GM12878 (cell line): ENCODE results near the gene CXADR.

Experiments used
- NFYB ChIP-seq: IDR thresholded peaks from 2 replicates; pipeline ENCODE4 v1.6.1; 2011; ENCODE audit warnings: low read depth, mild to moderate bottlenecking, low read length, improper control_type of control experiment, moderate library complexity; ENCODE audit not compliant: insufficient read depth
- POLR2A ChIP-seq: IDR thresholded peaks from 2 replicates; pipeline ENCODE4 v1.6.1; 2011; ENCODE audit warnings: low read depth, mild to moderate bottlenecking, low read length
- STAT1 ChIP-seq: fragments of 450-650 bp; conservative IDR thresholded peaks from 2 replicates; pipeline ENCODE4 v1.6.1; 2014; ENCODE audit warnings: antibody characterized with exemption, mild to moderate bottlenecking
- TCF7 ChIP-seq: IDR thresholded peaks from 2 replicates; pipeline ENCODE4 v1.6.1; 2014; ENCODE audit warnings: antibody characterized with exemption, borderline replicate concordance
- TF ChIP-seq, protein P1 (sequence below), 3 experiments: IDR thresholded peaks in 2 of 3; conservative IDR thresholded peaks in 1 of 3; 2 replicates each; pipeline ENCODE4 v1.5.1; 2011; ENCODE audit warnings: low read depth in 3 of 3, low read length in 3 of 3, mild to moderate bottlenecking in 3 of 3, control low read depth in 2 of 3, moderate library complexity in 2 of 3, inconsistent platforms in 1 of 3, mixed read lengths in 1 of 3; ENCODE audit not compliant: control insufficient read depth in 2 of 3, insufficient read depth in 1 of 3; ENCODE audit errors: extremely low read depth in 1 of 3
- TF ChIP-seq, protein P2 (sequence below): fragments of 450-650 bp; IDR thresholded peaks from 2 replicates; pipeline ENCODE4 v1.6.1; 2017; ENCODE audit warnings: antibody characterized with exemption, mild to moderate bottlenecking, moderate library complexity

DNA sequence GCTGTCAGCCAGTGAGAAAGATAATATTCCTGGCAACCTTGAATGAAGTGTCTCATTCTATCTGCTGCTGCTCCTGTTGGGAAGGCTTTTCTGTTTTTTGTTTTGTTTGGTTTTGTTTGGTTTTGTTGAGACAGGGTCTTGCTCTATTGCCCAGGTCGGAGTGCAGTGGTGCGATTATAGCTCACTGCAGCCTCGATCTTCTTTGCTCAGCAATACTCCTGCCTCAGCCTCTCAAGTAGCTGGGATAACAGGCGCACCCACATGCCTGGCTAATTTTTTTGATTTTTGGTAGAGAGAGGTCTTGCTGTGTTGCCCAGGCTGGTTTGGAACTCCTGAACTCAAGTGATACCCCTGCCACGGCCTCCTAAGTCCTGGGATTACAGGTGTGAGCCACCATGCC, 62.2 kb downstream of the CXADR start:
- TF ChIP-seq TCF7 (no peak), NFYB (no peak), STAT1 (no peak), POLR2A (no peak)
- TF ChIP-seq, protein P1, sequence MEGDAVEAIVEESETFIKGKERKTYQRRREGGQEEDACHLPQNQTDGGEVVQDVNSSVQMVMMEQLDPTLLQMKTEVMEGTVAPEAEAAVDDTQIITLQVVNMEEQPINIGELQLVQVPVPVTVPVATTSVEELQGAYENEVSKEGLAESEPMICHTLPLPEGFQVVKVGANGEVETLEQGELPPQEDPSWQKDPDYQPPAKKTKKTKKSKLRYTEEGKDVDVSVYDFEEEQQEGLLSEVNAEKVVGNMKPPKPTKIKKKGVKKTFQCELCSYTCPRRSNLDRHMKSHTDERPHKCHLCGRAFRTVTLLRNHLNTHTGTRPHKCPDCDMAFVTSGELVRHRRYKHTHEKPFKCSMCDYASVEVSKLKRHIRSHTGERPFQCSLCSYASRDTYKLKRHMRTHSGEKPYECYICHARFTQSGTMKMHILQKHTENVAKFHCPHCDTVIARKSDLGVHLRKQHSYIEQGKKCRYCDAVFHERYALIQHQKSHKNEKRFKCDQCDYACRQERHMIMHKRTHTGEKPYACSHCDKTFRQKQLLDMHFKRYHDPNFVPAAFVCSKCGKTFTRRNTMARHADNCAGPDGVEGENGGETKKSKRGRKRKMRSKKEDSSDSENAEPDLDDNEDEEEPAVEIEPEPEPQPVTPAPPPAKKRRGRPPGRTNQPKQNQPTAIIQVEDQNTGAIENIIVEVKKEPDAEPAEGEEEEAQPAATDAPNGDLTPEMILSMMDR (IDR thresholded peaks at IDR 0.05 in 2 of 3, conservative IDR thresholded peaks at IDR 0.05 in 1 of 3; ENCODE audit: control insufficient read depth in 2 of 3, extremely low read depth in 1 of 3, insufficient read depth in 1 of 3, low read depth in 3 of 3, low read length in 3 of 3): no peak
- TF ChIP-seq, protein P2, sequence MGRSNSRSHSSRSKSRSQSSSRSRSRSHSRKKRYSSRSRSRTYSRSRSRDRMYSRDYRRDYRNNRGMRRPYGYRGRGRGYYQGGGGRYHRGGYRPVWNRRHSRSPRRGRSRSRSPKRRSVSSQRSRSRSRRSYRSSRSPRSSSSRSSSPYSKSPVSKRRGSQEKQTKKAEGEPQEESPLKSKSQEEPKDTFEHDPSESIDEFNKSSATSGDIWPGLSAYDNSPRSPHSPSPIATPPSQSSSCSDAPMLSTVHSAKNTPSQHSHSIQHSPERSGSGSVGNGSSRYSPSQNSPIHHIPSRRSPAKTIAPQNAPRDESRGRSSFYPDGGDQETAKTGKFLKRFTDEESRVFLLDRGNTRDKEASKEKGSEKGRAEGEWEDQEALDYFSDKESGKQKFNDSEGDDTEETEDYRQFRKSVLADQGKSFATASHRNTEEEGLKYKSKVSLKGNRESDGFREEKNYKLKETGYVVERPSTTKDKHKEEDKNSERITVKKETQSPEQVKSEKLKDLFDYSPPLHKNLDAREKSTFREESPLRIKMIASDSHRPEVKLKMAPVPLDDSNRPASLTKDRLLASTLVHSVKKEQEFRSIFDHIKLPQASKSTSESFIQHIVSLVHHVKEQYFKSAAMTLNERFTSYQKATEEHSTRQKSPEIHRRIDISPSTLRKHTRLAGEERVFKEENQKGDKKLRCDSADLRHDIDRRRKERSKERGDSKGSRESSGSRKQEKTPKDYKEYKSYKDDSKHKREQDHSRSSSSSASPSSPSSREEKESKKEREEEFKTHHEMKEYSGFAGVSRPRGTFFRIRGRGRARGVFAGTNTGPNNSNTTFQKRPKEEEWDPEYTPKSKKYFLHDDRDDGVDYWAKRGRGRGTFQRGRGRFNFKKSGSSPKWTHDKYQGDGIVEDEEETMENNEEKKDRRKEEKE: no peak
